GM21423 (cell line): ENCODE data around the gene UBE2G2.

ENCODE experiments used
- ATAC-seq: cut with Tn5 transposase; IDR thresholded peaks from one replicate; pipeline ENCODE4 v1.9.1; 2021; ENCODE audit warnings: mild to moderate bottlenecking, moderate library complexity; ENCODE audit not compliant: unreplicated experiment

UBE2G2 gene

DNA sequence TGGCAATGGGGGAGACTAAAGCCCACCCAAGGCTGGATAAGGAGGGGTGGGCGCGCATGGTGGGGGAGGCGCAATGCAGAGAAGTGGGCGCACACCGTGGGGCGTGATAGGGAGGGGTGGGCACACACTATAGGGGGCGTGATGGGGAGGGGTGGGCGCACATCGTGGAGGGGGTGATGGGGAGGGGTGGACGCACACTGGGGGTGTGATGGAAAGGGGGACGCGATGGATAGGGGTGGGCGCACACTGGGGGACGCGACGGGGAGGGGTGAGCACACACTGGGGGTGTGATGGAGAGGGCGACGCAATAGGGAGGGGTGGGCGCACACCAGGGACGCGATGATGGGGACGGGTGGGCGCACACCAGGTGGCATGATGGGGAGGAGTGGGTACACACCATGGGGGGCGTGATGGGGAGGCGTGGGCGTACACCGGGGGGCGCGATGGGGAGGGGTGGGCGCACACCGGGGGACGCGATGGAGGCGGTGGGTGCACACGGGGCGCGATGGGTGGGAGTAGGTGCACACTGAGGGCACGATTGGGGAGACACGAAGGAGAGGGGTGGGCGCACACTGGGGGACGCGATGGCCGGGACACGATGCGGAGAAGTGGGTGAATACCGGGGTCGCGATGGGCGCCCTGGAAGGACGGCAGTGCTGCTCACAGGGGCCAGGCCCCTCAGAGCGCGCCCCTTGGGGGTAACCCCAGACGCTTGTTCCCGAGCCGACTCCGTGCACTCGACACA lies 15.3 kb upstream of the UBE2G2 start:
- ATAC-seq, result no peak

DNA sequence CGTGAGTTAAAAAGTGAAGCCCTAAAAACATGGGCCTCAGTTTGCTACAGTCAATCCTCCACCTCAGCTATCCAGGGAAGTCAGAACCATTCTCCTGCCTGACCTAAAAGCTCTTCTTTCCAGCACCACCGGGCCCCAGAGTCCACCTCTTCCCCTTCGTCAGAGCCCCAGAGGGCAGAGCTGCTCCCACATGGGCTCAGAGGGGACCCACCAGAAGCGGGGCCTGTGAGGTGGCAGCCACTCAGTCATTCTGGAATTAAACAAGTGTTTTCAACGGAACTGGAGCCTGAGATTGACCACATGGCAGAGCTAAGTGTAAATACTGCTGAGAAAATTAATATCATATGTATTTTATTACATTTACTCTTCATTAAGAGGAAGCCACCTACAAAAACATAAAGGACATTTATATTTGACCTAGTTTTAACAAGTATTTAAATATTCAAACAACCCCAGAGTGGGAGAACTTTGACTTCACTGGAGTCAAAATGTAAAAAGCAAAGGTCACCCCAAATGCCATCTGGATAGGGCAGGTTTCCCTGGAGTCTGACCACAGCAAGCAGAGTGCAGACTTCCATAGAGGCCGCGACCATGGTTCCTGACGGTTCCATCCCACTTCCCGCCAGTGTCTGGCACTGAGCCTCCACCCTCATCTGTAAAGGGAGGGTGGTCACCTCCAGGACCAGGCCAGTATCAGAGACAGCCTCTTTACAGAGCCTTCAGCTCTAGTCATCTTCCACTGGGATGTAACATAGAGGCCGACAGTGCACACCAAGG lies 14.4 kb upstream of the UBE2G2 start:
- no peak for ATAC-seq

DNA sequence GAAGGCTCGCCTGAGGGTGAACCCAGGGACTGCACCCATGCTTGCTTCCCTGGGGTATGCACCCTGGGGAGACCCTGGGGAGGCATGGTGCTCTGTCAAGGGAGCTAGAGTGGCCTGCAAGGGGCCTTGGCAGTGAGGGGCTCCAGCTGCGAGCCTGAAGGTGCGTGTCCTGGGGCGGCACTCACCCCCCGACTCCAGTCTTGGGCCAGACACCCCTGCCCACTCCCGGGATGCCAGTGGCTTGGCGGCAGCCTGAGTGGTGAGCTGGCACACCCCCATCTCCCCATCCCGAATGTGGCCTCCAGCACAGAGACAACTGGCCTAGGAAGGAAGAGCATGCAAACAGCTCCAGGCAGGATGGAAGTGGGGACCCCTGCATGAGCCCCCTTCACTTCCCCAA lies 13.6 kb upstream of the UBE2G2 start:
- no peak for ATAC-seq

DNA sequence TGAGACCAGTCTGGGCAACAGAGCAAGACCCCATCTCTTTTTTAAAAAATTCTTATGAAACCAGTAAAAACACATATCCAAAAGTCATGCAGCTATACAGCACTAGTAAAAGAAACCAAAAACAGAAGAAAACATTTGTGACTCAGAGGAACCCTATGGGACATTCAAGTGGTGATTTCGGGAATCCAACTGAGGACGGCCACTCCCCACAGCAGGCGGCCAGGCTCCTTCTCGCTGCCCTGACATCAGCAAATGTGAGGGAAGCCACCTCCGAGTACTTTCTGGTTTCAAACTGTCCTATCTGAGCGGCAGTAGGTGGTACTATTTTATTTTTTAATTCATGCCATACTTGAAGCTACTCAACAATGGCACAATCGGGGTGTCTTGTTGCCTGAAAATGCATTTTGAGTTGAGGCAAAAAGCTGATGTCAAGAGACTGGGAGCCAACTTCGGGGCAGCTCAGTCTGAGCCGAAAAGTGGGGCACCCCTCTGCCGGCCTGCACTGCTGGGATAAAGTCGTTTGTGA lies 12.9 kb upstream of the UBE2G2 start:
- ATAC-seq, result no peak

DNA sequence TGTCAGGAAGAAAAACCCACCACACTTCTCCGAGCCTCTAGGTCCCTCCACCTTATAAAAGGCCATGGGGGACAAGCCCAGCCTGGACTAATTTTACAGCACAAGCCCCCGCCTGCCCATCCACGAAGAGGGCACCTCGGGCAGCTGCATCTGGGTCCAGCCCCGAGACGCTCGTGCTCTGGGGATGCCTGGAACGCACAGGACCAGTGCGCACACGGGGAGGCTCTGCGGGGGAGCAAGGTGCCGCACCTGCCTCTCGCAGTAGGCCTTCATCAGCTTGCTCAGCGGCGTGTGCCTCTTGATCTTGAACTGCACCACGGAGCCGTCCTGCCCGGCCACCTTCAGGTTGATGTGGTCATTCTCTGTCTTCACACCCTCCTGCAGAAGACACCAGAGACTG lies 12.1 kb upstream of the UBE2G2 start:
- ATAC-seq, result no peak

DNA sequence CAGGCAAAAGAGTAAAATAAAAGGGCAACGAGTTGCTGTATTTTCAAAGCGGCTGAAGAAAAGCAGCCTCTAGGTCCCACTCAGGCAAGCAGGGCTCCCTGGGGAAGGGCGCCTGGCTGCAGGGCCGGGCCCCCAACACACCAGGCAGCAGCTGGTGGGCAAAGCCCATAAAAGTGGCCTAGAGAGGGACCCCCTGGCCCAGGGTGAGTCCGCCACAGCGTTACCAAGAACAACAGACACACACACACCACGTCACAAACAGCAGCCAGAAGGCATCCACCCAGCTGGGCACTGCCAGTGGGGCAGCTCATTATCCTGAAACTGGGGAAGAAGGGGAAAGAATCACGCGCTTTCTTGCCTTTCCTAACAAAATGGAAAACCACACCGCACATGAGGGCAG lies 11.5 kb upstream of the UBE2G2 start:
- ATAC-seq, result no peak

DNA sequence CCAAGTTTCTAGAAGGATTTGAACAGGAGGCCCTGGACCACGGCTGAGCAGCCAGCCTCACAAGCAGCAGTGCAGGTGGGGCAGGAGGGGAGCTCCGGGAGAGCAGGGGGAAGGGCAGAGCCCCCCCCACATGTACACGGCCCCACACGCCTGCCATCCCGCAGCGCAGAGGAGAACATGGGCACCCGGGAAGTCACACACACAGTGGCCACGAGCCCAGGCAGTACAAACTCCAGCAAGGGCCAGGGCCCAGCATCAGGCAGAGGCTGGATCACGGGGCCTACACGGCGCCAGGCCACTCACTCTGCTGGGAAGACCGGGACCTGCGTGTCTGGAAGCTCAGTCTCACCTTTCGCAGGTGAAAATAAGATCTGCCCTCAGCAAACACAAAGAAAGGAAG lies 11.0 kb upstream of the UBE2G2 start:
- ATAC-seq, result no peak

DNA sequence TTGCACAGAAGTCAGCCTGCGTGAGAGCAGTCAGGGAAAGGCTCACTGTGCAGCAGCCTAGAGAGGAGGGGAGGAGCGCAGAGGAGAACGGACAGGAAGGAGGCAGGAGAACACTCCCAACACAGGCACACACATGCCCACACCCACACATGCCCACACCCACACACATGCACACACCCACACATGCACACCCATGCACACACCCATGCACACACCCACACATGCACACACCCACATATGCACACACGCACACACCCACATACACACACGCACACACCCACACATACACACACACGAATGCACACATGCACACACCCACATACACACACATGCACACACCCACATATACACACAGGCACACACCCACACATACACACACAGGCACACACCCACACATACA lies 9.2 kb upstream of the UBE2G2 start:
- ATAC-seq, result no peak

DNA sequence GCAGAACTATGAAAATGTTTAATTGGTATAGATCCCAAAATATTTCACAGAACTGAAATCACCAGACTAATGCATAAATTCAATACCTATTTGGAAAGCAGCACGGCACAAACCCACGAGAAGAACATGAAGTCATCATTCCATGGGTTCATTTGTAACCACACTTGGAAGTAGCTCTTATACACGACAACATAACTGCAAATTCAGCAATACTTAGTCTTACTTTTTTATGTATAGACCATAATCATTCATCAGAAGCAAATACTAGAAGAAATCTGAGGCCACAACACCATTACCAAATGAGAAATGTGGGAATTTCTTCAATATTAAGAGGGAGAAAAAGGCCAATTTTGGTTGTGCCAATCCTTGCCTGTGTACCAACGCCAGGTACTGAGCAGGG lies 4.2 kb upstream of the UBE2G2 start:
- no peak for ATAC-seq

DNA sequence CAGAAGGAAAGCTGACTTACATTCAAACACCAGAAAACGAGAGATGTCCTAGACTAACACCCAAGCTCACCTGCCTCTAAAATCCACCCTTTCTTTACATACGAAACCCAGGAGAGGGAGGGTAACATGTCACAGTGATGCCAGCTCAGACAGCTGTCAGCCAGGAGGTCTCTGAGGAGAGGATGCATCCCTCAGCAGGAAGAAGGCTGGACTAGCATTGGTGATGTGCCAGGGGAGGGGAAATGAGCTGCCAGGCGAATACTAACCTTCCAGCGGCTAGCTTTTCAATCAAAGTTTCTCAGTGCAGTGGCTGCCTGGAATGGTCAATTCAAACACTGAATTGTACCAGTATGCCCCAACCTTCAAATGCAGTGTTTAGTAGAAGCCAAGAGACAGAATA lies 3.6 kb upstream of the UBE2G2 start:
- ATAC-seq, result no peak

DNA sequence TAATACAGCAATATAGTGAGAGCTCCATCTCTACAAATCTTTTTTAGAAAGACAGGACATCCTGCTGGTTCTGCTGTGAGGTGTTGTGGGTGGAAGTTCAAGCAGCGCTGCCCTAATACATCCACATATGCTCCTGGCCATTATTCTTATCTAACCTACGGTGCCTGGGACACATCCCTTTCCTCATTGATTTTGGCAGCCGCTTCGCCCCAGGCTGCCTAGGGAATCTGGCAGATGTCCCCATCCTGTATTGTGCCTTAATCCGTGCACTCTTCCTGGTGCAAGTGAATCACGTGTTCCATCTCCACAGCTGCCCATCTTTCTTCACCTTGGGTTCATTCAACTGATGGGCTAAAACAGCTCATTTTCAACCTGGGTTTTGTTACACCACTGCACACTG lies 3.1 kb upstream of the UBE2G2 start:
- no peak for ATAC-seq

DNA sequence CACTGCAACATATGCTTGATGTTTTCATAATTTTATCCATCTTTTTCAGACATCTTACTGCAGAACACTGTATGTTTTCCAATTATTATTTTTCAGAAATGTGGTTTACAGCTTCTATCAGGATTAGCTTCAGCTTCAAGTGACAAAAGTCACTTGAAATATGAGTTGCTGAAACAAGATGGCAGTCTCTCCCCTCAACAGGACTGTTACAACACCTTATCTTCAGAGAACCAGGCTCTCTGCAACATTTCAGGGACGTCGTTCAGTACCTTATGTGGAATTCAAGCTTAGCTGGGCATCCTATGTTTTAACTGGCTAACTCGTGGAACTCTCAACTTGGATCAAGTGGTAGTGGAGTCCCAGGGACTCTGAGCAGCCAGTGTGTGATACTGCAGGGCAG lies 2.0 kb upstream of the UBE2G2 start:
- no peak for ATAC-seq

DNA sequence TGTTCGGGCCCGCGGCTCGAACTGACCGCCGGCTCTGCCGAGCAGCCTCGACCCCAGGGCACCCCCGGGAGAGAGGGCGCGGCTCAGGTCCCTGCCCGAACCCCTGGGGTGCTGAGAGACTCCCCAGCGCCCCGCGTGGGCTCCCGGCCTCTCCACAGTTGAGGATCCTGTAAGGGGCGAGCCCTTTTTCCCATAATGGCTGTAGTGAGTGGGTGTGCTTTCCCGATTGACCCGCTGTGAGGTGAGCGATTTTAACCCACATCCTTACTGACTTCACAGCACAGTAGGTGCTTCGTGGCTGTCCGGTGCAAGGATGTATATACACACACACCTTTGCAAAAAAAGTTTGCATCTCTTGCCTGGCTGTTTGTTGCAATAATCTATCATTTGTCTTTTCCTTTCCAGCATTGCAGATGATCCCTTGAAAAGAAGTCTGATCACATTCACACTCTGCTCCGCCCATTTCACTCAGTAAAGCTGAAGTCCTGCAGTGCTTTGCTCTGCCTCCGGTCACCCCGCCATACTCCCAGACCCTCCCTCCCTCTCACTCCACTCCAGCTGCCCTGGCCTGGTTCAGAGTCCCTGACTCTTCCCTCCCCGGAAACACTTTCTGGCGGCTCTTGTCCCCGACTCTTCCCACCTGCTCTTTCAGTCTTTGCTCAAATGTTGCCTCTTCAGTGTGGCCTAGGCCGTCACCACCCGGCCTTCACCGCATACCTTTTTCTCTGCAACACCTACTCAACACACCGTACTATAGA lies 955 bp upstream of the UBE2G2 start:
- no peak for ATAC-seq

DNA sequence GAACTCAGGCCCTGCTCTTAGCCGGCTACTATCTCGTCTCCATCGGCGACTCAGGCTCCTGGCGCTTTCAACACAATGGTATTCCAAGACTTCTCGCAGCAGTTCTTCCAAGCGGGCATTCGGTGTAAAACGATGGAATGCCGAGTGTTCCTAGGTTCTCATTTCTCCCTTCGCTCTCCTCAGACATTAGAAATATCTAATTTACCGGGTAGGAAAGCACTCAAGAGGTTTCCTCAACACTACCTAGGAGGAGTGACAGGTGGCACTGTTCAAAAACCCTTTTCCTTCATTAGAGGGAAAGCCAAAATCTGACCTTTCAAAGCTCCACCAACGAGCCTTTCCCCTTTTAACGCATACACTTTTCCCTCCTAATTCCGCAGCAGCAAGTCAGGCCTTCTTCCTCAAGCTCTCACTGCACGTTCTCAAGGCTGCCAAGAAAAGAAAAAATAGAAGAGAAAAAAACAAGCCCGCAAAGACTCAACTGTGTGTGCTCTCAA lies 601 bp downstream of the UBE2G2 start:
- peak; percentile 38 for ATAC-seq

DNA sequence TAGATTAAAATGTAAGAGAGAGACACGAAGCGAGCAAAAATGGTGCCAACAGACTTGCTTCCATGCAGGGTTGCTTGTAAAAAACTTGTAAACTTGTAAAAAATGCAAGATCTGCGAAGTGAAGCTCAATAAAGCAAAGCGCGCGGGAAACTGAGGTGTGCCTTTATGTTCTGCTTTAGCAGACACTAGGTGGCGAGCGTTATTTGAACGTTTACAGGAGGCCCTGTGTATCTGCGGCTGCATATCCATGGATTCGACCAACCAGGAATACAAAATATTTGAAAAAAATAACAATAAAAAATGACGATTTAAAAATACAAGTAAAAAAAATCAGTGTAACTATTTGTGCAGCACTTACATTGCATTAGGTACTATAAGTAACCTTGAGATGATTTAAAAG lies 1.5 kb downstream of the UBE2G2 start:
- ATAC-seq, result no peak

DNA sequence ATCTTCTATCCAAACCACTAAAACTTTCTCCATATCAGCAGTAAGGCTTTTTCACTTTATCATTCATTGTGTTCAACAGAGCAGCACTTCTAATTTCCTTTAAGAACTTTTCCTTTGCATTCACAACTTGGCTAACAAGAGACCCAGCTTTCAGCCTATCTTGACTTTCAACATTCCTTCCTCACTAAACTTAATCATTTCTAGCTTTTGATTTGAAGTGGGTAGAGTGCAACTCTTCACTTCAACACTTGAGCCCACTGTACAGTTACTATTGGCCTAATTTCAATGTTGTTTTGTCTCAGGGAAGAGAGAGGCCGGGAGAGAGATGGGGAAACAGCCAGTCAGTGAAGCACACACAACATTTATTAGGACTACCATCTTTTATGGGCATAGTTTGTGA lies 2.0 kb downstream of the UBE2G2 start:
- no peak for ATAC-seq

DNA sequence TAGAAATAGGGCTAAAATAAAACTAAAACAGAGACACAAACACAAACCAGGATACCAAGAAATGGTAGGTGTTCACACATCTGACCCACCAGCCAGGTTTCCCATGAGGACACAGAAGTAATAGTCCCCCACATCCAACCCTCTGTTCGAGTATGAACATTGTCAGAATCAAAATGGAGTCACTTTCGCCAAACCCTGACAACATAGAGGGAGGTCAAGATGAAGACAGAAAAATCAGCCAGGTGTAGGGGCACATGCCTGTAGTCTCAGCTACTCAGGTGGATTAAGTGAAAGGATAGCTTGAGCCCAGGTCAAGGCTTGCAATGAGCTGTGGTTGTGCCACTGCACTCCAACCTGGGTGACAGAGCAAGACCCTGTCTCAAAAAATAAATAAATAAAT lies 3.8 kb downstream of the UBE2G2 start:
- no peak for ATAC-seq

DNA sequence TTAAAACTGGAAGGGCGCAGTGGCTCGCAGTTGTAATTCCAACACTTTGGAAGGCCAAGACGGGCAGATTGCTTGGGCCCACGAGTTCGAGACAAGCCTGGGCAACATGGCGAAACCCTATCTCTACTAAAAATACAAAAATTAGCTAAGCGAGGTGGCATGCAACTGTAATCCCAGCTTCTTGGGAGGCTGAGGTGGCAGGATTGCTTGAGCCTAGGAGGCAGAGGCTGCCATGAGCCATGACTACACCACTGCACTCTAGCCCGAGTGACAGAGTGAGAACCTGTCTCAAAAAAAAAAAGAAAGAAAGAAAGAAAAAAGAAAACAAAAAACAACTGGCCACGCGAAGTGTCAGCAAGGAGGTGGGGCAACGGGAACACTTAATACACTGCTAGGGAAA lies 6.3 kb downstream of the UBE2G2 start:
- no peak for ATAC-seq

DNA sequence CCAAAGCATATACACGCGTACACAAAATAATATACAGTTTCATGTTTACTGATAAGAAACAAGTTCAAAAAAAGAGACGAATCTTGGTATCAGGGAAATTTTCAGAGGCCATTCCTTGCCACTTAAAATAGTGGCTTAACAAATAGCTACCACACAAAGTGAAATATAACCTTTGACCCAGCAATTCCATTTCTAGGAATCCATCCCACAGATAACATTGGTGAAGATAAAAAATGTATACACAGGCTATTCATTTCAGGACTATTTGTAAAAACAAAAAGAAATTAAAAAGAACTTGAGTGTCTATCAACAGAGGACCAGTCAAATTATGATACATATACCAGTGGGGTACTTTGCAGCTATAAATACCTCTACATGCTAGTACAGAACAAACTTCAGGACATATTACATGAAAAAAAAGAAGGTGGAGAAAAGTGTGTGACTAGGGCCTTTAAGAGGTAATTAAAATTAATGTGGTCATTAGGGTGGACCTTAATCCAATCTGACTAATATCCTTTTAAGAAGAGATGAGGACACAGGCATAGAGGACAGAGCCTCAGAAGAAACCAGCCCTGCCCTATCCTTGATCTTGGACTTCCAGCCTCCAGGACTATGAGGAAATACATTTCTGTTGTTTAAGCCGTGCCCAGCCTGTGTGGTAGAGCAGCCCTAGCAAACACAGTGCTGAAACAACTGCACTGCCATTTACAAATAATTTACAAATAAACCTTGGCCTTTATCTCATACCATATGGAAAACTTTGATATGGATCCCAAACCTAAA lies 7.8 kb downstream of the UBE2G2 start:
- ATAC-seq, result no peak

DNA sequence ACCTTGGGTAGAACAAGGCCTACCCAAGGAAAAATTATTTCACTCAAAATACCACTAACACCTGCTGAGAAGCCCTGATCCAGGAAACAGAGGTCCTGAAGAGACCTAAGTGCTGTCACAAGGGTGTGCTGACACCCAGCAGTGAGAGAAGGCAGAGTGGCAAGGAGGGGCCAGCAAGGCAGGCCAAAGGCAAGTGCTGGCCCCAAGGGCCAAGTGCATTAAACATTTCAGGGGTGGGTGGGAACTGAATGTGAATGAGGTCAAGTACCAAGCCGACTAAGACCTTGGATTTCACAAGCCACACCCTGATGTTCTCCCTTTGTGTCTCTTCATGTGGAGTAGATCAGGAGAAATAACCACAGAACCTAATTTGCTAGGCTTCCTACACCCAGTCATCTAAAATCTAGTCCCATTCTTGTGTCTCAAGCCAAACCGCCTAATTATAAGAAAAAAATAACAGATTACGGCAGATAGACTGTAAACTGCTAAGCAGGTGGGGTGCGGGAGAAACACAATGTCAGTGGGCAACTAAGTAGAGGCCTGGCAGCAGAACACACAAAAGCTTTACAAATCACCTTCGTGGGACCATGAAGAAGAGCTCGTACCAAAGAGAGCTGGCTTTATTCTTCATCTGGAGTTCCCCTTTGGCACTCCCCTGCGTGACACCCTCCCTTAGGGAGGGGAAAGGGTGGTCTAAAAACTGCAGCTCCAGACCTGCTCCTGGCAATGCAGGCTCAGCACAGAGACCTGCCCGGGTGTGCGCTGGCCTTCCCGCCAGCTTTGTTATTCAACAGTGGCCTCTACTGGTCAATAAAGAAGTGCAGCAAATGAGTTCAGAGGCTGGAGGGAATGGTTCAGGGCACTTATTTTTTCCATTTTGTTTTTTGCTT lies 8.7 kb downstream of the UBE2G2 start:
- peak; percentile 72 for ATAC-seq
